Ecto neural progenitor cell (in vitro differentiated cells): ENCODE results near the gene MATK.
A peak's percentile ranks its signal among the peaks of the same experiment; 100 is the strongest.
"Not testable (repeated sequence)": the region's sequence is repeated elsewhere in the genome, so short reads cannot be mapped to it uniquely, and the experiment has no call there.

Experiments
- DNase-seq: peaks from one replicate; pipeline ENCODE4 v3.0.0-alpha.2; 2018; ENCODE audit warnings: low spot score

MATK gene

GRCh38 chr19:3770136-3770999 is 15.8 kb downstream of the MATK start:
- no peak for DNase-seq

DNA sequence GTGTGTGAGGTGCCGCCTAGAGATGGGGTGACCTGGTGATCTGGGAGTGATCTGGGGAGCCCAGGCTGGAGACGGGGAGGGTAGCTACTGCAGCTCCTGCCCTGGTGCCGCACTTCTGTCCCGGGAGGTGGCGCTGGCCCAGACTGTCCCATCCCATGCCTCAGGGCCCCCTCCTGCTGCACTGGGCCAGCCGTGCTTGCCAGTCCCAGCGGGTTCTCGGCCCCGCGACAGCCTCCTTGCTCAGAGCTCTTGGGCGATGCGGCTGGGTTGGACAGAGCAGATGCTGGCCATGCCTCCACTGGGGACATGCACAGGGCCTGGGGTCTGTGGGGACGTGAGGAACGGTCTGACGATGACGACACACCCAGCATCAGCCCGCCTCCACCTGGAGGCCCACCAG is 16.7 kb downstream of the MATK start:
- DNase-seq, result no peak

DNA sequence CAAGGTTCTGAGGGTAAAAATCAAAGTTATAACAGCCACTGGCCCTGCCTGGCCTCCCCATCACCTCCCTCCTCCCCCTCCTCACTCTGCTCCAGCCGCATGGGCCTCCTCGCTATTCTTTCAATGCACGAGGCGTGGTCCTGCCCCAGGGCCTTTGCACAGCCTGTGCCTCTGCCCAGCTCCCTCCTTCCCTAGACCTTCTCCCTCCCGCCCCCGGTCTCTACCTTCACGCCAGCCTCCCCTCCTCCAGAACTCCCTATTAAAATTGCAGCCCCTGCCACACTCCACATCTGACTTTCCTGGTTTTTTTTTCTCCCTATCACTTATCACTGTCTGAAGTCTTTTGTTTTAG is 17.5 kb downstream of the MATK start:
- no peak for DNase-seq

DNA sequence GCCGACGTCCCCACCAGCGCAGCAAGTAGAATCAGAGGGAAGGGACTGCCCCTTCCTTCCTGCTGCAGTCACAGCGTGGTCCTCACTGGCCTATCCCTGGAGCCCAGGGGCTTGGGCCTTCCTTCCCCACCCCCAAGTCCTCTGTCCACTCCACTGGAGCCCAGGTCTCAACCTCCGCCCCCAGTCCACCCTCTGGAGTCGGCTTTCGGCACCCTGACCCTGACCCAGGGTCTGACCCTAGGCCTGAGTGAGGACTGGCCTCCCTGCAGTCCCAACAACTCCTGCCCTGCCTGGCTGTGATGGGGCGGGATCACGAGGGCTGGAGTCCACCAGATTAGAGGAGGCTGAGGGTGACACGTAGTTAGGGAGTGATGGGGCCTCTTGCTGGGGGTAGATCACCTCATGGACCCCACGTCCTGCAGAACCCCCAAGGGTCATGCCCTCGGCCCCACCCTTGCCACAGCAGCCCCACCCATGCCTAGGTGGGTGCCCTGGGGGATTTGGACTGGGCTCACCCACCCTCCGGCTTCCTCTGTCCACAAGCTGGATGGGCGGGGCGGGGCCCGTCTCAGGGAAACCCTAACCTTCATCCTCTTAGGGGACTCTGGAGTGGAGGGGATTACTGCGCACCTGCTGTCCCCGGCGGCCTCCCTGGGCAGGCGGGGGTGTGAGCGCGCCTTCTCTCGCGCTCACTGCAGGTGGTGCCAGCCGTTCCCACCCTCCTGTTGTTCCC is 18.0 kb downstream of the MATK start:
- no peak for DNase-seq

DNA sequence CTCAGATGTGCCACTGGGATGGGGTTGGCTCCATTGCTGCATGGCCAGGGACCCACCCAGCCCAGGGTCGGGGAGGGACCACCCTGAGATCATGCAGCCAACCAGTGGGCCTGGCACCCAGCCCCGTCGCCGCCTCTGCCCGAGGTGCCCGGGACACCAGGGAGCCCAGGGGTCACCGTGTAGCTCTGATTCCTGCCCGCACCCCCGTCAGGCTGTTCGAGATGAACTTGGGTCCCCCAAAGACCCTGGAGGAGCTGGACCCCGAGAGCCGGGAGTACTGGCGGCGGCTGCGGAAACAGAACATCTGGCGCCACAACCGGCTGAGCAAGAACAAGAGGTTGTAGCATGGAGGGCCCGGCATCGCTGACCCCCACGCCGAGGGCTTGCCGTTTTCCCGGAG is 19.1 kb downstream of the MATK start:
- DNase-seq, result no peak

DNA sequence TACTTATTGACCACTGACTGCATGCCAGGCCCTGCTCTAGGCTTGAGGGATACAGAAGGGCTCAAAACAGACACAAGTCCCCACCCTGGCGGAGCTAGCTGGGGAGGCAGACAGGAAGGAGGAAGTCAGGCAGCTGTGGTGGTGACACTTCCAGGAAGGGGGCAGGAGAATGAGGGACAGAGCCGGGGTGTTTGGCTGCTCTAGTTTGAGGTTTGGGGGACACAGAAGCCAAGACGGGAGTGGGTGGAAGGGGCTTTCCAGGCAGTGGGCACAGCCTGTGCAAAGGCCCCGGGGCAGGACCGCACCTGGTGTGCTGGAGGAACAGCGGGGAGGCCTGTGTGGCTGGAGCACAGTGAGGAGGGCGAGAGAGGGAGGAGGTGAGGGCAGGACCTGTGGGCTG is 19.7 kb downstream of the MATK start:
- no peak for DNase-seq

DNA sequence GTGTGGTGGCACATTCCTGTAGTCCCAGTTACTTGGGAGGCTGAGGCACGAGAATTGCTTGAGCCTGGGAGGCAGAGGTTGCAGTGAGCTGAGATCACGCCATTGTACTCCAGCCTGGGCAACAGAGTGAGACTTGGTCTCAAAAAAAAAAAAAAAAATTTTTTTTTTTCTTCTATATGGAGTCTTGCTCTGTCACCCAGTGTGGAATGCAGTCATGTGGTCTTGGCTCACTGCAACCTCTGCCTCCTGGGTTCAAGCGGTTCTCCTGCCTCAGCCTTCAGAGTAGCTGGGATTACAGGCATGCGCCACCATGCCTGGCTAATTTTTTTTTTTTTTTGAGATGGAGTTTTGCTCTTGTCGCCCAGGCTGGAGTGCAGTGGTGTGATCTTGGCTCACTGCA is 20.4 kb downstream of the MATK start:
- DNase-seq, result not testable (repeated sequence)

DNA sequence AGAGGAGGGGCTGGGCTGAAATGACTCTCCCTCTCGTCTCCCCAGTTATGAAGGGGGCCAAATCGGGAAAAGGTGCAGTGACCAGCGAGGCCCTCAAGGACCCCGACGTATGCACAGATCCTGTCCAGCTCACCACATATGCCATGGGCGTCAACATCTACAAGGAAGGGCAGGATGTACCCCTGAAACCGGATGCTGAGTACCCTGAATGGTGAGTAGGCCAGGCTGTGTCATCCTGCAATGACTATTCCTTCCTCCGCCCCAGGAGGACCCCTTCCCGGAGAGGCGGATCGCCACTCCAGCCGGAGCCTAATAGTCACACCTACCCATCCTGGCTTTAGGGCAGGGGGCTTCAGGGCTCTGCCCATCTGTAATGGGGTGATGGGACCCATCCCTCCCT is 21.1 kb downstream of the MATK start:
- no peak for DNase-seq

GRCh38 chr19:3762501-3763459 is 23.4 kb downstream of the MATK start, which contains the start of gene MRPL54:
MRPL54 (plus strand) TSS chr19:3762682; CDS start chr19:3762701, 19 bp downstream.
- DNase-seq, result peak; percentile 99

- no peak for DNase-seq
Measured at GRCh38 chr19:3762130-3762473, 24.1 kb downstream of the MATK start.

GRCh38 chr19:3761382-3762129 is 24.6 kb downstream of the MATK start, which contains the start of gene APBA3:
APBA3 (minus strand) TSS chr19:3761692; CDS start chr19:3760264, 1,428 bp downstream.
- peak; percentile 97 for DNase-seq

DNA sequence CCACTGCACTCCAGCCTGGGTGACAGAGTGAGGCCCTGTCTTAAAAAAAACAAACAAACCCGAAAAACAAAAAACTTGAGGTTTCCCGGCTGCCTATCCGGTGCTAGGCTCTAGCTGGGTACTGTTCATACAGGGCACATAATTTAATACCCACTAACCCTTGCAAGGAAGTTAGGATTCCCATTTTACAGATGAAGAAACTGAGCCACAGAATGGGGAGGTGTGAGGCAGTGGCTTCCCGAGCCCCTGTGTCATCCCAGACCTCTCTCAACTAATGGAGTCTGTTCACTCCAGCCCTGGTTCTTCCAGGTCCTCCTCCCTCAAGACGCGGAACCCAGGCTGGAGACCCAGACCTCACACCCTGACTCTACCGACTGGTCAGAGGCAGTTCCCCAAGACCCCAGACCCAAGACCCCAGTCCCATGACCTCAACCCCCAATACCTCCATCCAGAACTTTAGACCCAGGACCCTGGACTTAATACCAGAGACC is 25.3 kb downstream of the MATK start:
- no peak for DNase-seq

- no peak for DNase-seq
Measured at GRCh38 chr19:3759482-3760254, 26.5 kb downstream of the MATK start.

DNA sequence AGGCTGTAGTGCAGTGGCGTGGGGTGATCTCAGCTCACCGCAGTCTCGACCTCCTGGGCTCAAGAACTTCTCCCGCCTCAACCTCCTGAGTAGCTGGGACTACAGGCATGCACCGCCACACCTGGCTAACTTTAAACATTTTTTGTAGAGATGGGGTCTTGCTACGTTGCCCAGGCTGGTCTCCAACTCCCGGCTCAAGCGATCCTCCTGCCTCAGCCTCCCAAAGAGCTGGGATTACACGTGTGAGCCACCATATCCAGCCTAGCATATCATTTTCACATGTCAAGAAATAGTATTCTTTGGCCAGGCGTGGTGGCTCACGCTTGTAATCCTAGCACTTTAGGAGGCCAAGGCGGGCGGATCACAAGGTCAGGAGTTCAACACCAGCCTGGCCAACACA is 27.9 kb downstream of the MATK start:
- DNase-seq, result not testable (repeated sequence)

DNA sequence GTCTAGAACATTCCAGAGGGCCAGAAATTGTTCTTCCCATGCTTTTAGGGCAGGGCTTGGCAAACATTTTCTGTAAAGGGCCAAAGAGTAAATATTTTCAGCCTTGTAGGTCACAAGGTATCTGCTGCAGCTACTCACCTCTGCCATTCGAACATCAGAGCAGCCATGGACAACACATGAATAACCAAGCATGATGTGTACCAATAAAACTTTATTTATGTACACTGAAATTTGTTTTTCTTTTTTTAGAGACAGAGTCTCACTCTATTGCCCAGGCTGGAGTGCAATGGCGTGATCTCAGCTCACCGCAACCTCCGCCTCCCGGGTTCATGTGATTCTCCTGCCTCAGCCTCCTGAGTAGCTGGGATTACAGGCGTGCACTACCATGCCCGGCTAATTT is 28.5 kb downstream of the MATK start:
- DNase-seq, result not testable (repeated sequence)

DNA sequence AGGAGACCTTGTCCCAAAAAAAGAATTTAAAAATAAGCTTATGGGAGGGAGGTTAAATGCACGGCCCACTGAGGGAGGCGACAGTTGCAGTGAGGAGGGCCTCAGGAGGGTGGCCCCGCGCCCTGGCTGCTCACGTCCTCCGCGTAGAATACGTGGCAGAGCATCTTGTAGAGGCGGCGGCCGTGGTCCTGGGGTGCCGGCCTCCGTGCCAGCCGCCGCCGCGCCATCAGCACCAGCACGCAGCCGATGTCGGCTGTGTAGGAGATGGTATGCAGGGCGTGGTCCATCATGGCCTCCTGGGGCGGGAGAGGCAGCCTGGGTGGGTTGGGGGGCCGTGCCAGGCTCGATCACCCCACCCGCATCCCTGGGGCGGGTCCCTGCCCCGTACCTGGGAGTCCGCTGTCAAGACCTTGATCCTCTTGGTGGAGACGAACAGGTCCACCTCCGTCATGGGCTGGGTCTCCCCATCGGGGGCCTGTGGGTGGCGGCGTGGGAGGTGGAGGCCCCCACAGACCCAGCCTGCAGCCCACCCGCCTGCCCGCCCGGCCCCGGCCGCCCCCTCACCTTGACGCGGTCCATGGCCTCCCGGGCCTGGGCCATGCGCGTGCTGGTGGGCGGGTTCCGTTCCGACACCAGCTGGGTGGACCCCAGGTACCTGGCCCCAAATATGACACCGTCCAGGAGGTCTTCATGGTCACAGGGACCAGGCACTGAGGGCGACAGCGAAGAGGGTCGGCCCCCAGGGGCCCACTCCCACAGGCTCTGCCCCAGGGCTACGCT is 32.4 kb downstream of the MATK start:
- DNase-seq, result no peak

GRCh38 chr19:3752492-3752891 is 33.7 kb downstream of the MATK start:
- no peak for DNase-seq

GRCh38 chr19:3751236-3751635 is 34.9 kb downstream of the MATK start:
- no peak for DNase-seq

DNA sequence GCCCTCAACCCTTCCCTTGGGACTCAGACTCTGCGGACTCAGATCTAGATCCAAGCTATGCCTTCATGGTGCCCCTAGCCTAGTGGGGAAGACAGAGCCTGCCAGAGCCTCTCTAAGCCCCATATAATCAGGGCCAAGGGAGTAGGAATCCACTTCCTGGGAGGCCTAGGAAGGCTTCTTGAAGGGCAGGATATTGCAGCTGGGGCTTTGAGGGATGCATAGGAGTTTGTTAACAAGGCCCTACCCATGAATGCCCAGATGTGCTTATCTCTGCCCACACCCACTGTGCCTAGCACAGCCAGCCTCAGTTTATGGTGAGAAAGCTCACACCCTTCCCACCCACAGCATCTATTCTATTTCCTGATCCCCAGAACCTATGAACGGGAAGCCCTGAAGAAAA is 36.0 kb downstream of the MATK start:
- no peak for DNase-seq

- DNase-seq, result no peak
Measured at GRCh38 chr19:3748965-3749364, 37.2 kb downstream of the MATK start.
